Adipocyte (in vitro differentiated cells): ENCODE measurements around the gene THBD.

Source experiments
- DNase-seq: peaks from one replicate; pipeline ENCODE4 v3.0.0-alpha.2; 2015; ENCODE audit warnings: low read depth
- H3K27me3 ChIP-seq: replicated peaks from 2 replicates; pipeline ENCODE4 v1.7.0; 2013; ENCODE audit warnings: mild to moderate bottlenecking, low read length, moderate library complexity; ENCODE audit not compliant: control insufficient read depth, insufficient read depth
- H3K36me3 ChIP-seq: 2 replicates; pipeline ENCODE4 v1.7.0; 2013; ENCODE audit warnings: low read length, mild to moderate bottlenecking, moderate library complexity; ENCODE audit not compliant: control insufficient read depth, insufficient read depth, severe bottlenecking
- H3K4me1 ChIP-seq: 2 replicates; pipeline ENCODE4 v1.7.0; 2013; ENCODE audit warnings: mild to moderate bottlenecking, low read length, moderate library complexity; ENCODE audit not compliant: control insufficient read depth, insufficient read depth
- H3K4me3 ChIP-seq: 2 replicates; pipeline ENCODE4 v1.7.0; 2013; ENCODE audit warnings: mild to moderate bottlenecking, low read length, moderate library complexity
- H3K9ac ChIP-seq: 2 replicates; pipeline ENCODE4 v1.7.0; 2013; ENCODE audit warnings: mild to moderate bottlenecking, low read length, moderate library complexity
- H3K9me3 ChIP-seq: 2 replicates; pipeline ENCODE4 v1.7.0; 2013; ENCODE audit warnings: mild to moderate bottlenecking, low read length, moderate library complexity; ENCODE audit not compliant: control insufficient read depth

Gene THBD

GRCh38 chr20:23059846-23060245, 10.4 kb upstream of the THBD start:
- H3K4me1 ChIP-seq: peaks cover 30% of the 10 kb centered on the region
- H3K9me3 ChIP-seq: peaks cover 6% of the 10 kb centered on the region
- no peak overlapping the region for H3K4me3 ChIP-seq
- H3K36me3 ChIP-seq: no peaks in the 10 kb centered on the region
- no peaks in the 10 kb centered on the region for H3K27me3 ChIP-seq
- DNase-seq: peak; percentile 3
- no peak overlapping the region for H3K9ac ChIP-seq

DNA sequence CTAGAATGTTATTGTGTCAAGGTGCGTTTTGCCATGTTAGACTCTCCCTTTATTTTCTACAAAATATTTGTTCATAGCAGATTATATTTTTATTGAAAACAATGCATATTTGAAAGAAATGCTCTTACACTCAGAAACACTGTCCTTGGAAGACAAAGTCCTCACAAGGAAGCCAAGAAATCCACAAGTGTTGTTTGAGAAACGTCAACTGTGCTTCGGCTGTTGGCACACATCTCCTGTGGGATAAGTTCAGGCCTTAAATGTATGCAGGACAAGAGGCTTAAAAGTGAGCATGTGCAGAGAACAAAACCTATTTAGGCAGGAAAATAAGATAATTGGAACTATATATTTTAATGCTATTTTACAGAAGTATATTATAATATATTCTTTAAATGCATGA, 9.5 kb upstream of the THBD start:
- peaks cover 6% of the 10 kb centered on the region for H3K9me3 ChIP-seq
- H3K9ac ChIP-seq: no peak overlapping the region
- no peak for DNase-seq
- H3K36me3 ChIP-seq: no peaks in the 10 kb centered on the region
- H3K27me3 ChIP-seq: no peaks in the 10 kb centered on the region
- no peak overlapping the region for H3K4me3 ChIP-seq
- H3K4me1 ChIP-seq: peaks cover 30% of the 10 kb centered on the region

GRCh38 chr20:23058240-23058639, 8.8 kb upstream of the THBD start:
- H3K9me3 ChIP-seq: peaks cover 6% of the 10 kb centered on the region
- H3K4me1 ChIP-seq: peaks cover 30% of the 10 kb centered on the region
- no peaks in the 10 kb centered on the region for H3K36me3 ChIP-seq
- DNase-seq: no peak
- no peak overlapping the region for H3K4me3 ChIP-seq
- H3K9ac ChIP-seq: no peak overlapping the region
- no peaks in the 10 kb centered on the region for H3K27me3 ChIP-seq

- H3K4me1 ChIP-seq: peaks cover 31% of the 10 kb centered on the region
- H3K4me3 ChIP-seq: no peak overlapping the region
- no peak for DNase-seq
- H3K9me3 ChIP-seq: peaks cover 6% of the 10 kb centered on the region
- no peak overlapping the region for H3K9ac ChIP-seq
- no peaks in the 10 kb centered on the region for H3K36me3 ChIP-seq
- H3K27me3 ChIP-seq: no peaks in the 10 kb centered on the region
These were observed 3.4 kb upstream of the THBD start for GRCh38 chr20:23052904-23053303.

DNA sequence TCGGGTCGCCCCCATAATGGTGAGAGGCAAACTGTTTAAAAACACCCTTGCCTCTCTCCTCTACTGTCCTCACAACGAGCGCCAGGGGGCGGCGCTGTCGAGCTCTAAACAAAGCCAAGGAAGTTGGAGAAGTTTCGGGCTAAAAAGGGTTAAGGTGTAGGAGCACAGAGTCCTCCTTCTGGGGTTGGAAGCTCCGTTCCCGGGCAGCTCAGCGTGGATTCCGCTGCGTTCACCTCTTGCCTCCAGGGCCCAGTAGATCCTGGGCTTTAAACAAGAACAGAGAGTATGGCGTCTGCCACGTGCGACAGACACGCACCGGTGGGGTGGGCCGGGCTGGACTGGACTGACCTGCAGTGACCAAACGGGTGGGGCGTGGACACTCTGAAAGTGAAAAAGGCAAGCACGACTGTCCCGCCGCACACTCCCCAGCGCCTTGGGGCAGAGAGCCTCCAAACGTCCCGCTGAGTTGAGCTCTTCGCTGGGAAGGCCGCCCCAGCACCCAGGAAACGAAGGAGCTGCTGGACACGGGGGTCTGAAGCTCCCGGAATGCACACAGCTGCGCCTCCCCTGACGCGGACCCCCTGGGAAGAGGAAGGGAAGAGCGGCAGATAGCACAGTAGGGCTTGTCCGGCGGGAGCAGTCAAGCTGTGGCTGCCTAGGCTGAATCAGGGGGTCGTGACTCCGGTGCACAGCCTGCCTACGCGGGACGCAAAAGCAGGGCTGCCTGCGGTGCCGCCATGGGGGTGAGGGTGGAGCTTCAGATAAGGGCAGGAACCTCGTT, 1.6 kb upstream of the THBD start:
- no peaks in the 10 kb centered on the region for H3K36me3 ChIP-seq
- H3K9ac ChIP-seq: peak overlapping the region; percentile 79
- no peaks in the 10 kb centered on the region for H3K27me3 ChIP-seq
- H3K4me3 ChIP-seq: peak overlapping the region; percentile 80
- peaks cover 49% of the 10 kb centered on the region for H3K4me1 ChIP-seq
- peak; percentile 88 for DNase-seq
- H3K9me3 ChIP-seq: no peaks in the 10 kb centered on the region

DNA sequence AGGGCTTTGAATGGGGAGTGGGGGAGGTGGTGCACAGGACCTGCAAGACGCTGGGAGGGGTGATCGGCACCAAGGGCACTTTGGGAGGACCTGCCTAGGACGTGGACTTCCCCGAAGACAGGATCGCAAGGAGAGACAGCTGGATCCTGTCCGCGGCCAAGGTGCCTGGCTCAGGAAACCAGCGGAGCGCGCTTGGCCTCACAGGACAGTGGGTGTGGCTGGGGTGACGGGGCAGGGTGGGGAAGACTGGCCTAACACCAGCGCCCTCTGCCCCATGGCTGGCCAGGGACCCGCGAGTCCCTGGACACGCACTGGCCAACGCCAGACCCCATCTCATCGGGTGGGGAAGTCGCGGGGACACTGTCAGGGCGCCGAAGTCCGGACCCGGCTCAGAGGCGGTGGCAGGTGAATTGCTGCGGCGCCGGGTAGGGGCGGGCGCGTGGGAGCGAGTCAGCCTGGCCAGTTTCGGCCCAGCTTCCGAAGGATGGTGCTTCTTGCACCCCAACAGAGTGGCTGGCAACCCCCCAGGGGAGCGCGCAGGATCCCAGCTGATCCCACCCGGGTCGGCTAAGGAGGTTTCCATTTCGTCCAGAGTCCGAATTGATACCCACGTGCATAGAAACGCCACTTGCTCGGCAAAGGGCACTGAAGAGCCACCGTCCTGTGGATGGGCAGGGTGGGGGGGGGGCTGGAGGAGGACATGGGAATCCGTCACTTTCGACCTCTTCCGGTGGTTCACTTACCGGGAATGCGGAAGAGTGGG, 785 bp upstream of the THBD start:
- DNase-seq: peak; percentile 57
- H3K9ac ChIP-seq: peak overlapping the region; percentile 79

GRCh38 chr20:23048283-23049200, 930 bp downstream of the THBD start:
- no peaks in the 10 kb centered on the region for H3K27me3 ChIP-seq
- H3K4me3 ChIP-seq: peak overlapping the region; percentile 80

More for the DNA sequence above, 785 bp upstream of the THBD start:
- H3K9me3 ChIP-seq: no peaks in the 10 kb centered on the region
- peak overlapping the region; percentile 80 for H3K4me3 ChIP-seq
- H3K4me1 ChIP-seq: peaks cover 52% of the 10 kb centered on the region
- H3K27me3 ChIP-seq: no peaks in the 10 kb centered on the region
- no peaks in the 10 kb centered on the region for H3K36me3 ChIP-seq

DNA sequence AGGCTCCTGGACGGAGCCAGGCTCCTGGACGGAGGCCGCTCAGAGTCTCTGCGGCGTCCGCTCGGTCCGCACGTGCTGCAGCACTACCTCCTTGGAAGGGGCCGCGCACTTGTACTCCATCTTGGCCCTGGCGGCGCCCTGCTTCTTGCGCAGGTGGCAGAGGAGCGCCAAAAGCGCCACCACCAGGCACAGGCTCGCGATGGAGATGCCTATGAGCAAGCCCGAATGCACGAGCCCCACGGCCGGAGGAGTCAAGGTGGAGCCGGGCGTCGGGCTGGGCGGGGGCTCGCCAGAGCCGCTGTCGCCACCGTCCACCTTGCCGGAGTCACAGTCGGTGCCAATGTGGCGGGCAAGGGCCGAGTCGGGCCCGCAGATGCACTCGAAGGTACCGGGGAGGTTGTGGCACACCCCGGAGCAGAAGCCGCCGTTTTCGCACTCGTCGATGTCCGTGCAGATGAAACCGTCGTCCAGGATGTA, 1.7 kb downstream of the THBD start:
- DNase-seq: no peak
- H3K4me1 ChIP-seq: peaks cover 52% of the 10 kb centered on the region
- peak overlapping the region; percentile 80 for H3K4me3 ChIP-seq
- peaks cover 6% of the 10 kb centered on the region for H3K27me3 ChIP-seq
- H3K36me3 ChIP-seq: no peaks in the 10 kb centered on the region
- H3K9ac ChIP-seq: peak overlapping the region; percentile 29
- no peaks in the 10 kb centered on the region for H3K9me3 ChIP-seq

More at GRCh38 chr20:23048283-23049200, 930 bp downstream of the THBD start:
- H3K4me1 ChIP-seq: peaks cover 52% of the 10 kb centered on the region
- H3K9me3 ChIP-seq: no peaks in the 10 kb centered on the region
- peak overlapping the region; percentile 65 for H3K9ac ChIP-seq
- peak; percentile 56 for DNase-seq
- no peaks in the 10 kb centered on the region for H3K36me3 ChIP-seq

DNA sequence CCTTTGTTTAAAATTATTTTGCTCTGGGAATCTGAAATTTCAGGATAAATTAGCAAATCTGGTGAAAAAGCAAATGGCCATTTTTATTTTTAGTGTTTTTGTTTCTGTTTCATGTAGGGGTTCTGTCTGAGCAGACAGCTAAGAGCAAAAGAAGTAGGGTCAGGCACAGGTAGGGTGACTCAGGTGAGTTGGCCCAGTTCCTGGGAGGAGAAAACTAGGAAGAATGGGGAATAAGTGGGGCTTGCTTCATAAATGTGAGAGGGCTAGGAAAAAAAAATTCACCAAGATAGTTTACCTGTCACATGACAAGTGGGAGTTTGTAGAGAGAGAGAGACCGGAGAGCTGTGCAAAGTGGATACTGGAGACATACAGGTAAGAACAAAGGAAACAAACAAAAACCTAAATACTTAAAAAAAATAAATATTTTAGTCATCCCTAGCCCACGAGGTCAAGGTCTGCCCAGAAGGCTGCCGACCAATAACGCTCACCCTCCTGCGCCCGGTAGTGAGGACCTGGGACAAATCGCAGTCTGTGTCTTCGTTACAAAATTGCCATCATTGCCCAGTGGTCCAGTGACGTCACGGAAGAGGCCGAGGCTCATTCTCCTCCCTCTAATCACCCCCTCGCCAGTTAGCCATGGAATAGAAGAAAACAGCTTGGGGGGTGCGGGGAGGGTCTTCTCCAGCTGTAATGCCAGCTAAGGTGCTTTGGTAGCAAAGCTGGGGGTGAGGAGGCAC, 2.3 kb downstream of the THBD start:
- no peak overlapping the region for H3K9ac ChIP-seq
- no peaks in the 10 kb centered on the region for H3K36me3 ChIP-seq
- H3K27me3 ChIP-seq: peaks cover 6% of the 10 kb centered on the region
- DNase-seq: no peak
- H3K9me3 ChIP-seq: no peaks in the 10 kb centered on the region
- H3K4me3 ChIP-seq: peak overlapping the region; percentile 80
- peaks cover 57% of the 10 kb centered on the region for H3K4me1 ChIP-seq

DNA sequence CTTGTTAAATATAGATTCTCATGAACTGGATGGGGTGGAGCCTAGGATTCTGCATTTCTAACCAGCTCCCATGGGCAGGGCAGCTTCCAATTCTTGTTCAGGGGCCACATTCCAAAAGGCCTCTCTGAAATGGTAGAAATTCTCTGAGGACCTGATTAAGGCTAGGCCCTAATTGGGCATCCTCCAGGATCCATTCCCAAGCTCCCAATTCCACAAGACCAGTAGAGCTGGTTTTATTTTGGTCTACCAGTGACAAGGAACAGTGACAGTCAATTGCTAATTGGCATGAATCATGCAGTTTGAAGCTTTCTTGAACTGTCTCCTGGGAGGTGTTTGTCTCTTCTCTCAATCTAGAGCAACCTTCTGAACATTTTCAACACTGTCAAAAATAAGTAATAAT, 3.0 kb downstream of the THBD start:
- no peak overlapping the region for H3K4me3 ChIP-seq
- no peak overlapping the region for H3K9ac ChIP-seq
- no peak for DNase-seq
- H3K27me3 ChIP-seq: peaks cover 13% of the 10 kb centered on the region
- H3K36me3 ChIP-seq: no peaks in the 10 kb centered on the region
- H3K9me3 ChIP-seq: no peaks in the 10 kb centered on the region
- peaks cover 61% of the 10 kb centered on the region for H3K4me1 ChIP-seq
